ENCODE measurements around the gene DDO.
"Not testable (repeated sequence)": the region's sequence is repeated elsewhere in the genome, so short reads cannot be mapped to it uniquely, and the experiment has no call there.

DDO gene

DNA sequence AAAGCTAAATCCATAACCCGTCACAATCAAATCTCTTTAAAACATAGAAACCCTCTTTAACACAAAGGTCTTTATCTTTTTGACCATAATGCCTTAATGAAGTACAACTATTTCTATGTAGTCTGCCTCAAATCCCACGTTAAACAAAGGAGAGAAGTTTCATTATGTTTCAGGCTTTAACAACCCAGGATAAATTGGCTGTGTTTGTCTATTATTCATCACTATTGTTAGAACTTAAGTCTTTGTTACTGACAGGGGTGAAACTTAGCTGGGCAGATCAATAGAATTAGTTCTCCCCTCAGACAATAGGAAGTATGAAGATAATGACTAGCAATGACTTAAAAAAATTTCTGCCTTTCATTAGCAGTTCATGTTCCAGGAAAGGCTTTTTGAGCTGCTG, 47.1 kb downstream of the DDO start:
- DNase-seq = no peak

- no peak for DNase-seq
Measured at GRCh38 chr6:110367825-110368224, 47.5 kb downstream of the DDO start.

GRCh38 chr6:110366975-110367374, 48.4 kb downstream of the DDO start:
- peak in 1 of 51 donors; percentile 19 for DNase-seq

DNA sequence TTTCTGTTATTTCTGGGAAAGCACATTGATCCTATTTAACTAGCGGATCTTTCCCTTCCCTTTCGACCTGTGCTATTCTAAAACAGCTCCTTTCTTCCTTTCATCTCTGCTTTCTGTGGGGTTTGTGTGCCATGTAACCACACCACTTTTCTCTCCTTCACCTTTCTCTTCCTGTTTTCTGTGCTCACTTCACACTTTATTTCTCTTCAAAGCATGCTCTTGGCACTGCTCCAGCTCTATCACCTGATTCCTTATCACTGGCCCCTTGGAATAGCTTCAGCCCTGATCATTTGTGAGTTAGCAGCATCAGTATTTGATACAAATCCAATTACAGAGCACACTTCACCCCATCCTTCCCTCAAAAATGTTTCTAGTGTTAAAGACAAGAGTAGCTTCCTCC, 49.1 kb downstream of the DDO start:
- no peak for DNase-seq

DNA sequence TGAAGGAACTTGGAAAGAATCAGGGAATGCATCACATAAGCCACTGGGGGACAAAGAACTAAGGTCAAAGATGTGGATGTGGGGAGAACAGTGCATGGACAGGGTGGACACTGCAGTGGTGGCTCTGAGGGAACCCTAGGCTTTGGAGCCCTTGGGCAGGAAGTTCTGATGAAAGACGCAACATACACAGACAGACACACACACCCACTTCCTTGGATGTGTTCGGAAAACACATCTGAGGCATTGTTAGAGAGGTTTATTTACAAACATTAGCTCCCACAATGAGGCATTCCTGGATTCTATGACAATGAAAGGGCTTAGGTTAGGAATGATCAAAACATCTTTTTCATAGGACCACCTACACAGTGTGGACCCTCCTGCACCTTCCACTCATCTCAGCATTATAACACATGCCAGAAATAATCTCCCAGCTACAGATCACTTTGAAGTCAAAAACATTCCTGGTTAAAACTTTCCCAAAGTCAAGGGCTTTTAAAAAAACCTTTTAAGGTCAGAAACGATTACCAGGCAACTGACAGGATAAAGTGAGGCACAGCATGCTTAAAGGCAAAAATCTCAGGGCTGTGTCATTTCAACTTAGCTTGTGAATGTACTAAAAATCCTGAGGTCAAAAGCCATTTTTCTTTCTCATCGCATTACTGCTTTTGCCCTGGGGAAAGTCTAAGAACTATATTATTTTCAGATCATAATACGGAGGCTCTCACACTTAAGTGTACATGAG, 50.8 kb downstream of the DDO start:
- no peak for DNase-seq

- DNase-seq = no peak
Measured at GRCh38 chr6:110363748-110364147, 51.6 kb downstream of the DDO start.

GRCh38 chr6:110360676-110361075, 54.7 kb downstream of the DDO start:
- no peak for DNase-seq

GRCh38 chr6:110359556-110359955, 55.8 kb downstream of the DDO start:
- no peak for DNase-seq

- DNase-seq = peak in 1 of 51 donors; percentile 78
Measured at GRCh38 chr6:110358553-110359160, 56.7 kb downstream of the DDO start.

DNA sequence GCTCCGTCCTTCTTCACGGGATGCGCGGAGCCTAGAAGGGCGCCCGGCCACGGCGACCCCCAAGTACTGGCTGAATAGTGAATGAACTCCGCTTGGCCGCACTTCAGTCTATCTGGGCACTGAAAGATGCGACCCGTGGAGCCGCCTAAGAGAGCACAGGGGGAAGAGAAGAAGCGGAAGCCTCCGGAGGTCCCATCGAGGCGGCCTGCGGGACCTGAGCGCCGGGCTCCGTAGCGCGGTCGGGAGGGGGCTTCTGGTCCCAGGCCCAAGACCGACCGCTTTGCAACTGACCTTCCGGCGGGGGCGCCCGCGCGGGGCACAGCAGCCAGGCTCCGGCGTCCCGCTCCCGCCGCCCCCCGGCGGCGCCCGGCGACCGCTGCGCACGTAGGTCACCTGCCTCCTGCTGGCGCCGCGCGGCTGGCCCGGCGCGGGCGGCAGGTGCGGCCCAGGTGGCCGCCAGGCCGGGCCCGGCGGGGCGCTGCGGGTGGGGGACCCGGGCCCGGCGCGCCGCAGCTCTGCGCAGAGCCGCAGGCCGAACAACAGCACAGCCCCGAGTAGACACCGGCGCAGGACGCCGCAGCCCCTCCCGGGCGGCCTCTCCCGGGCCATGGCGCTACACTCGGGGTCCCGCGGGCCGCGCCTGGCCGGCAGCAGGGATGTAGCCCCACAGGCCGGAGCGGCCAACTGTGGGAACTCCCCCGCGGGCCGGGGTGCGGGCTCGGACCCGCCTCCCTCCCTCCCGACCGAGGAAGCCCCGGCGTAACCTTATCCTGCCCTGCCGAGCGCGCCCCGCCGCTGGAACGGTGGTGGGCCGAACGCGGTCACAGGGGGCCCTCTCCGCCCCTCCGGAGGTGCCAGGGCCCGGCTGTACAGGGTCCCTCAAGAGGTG, 57.5 kb downstream of the DDO start, which contains the start of gene METTL24:
Gene METTL24 (minus strand): TSS at position 686 of the 889 bp plus-strand sequence. CDS start 77 bp downstream, at position 609.
- peak in 19 of 51 donors; percentile 2 to 66 (median 19) for DNase-seq

GRCh38 chr6:110357298-110357663, 58.1 kb downstream of the DDO start:
- DNase-seq = peak in 3 of 51 donors; percentile 10 to 43 (median 25)

DNA sequence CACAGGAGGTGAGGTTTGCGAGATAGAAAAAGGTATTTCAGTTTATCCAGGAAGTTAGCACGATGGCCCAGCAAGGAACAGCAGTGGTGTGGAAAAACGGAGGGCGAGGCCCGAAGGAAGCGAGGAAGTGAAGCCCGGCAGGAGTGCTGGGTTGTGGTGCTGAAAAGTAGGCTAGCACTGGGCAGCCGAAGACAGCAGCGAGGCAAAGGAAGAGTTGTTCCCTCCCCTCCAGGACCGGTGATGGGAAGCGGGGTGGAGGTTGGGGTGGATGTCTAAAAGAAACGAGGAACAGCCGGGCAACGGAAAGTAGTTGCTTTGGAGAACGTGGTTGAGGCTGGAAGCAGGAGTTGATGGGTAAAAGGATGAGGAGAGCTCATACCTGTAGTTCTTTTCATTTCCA, 58.6 kb downstream of the DDO start:
- DNase-seq = no peak

- DNase-seq = peak in 2 of 51 donors; percentile 22 to 59
Measured at GRCh38 chr6:110355727-110356126, 59.6 kb downstream of the DDO start.

DNA sequence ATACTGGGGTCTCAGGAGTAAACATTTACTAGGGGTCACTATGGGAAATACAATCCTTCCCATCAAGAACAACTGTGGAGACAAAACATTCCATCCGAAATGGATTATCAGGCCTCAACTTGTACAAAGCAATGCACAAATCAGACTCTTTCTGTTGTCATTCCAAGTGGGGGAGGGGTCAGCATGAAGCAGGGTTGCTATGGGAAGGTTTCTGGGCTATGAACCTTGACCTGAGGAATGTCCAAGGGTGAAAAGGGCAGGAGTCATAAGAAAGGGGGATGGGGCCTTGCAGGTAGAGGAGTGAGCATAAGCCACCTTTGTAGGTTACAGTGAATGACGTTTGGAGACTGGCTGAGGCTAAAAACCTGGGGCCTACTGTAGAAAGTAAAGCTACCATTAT, 60.4 kb downstream of the DDO start:
- DNase-seq = no peak

- DNase-seq = no peak
Measured at GRCh38 chr6:110354153-110354552, 61.2 kb downstream of the DDO start.

GRCh38 chr6:110353457-110354001, 61.8 kb downstream of the DDO start:
- no peak for DNase-seq

GRCh38 chr6:110352563-110353262, 62.7 kb downstream of the DDO start:
- peak in 1 of 51 donors; percentile 18 for DNase-seq

DNA sequence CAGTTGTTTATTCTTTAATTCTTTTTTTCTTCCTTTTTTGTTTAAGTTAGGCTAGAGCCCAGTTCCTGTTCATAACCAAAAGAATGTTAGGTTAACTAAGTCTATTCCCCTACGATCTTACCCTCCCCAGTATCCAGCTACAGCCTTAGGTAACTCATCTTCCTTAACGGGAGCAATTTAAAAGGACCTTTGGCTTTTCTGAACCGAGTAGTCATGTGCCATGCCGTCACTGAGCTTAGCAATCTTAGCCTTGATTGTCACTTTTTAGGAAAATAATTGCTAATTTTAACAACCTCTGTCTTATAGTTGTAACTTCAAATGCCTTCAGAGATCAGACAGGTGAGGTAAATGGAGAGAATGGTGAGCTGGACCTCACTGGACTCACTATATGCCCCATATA, 63.4 kb downstream of the DDO start:
- DNase-seq = no peak

- DNase-seq = no peak
Measured at GRCh38 chr6:110351546-110351945, 63.8 kb downstream of the DDO start.

DNA sequence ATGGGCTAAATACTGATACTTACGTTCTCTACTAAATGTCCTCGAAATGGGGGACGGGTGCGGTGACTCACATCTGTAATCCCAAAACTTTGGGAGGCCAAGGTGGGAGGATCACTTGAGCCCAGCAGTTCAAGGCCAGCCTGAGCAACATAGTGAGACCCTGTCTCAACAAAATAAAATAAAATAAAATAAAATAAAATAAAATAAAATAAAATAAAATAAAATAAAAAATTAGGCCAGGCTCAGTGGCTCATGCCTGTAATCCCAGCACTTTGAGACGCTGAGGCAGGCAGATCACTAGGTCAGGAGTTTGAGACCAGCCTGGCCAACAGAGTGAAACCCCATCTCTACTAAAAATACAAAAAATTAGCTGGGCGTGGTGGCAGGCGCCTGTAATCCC, 64.8 kb downstream of the DDO start:
- DNase-seq = not testable (repeated sequence)
